Activated effector memory CD4-positive, alpha-beta T cell treated with Interleukin-2 at 50 U/mL for 16 hours (primary cell): ENCODE data around the gene CDC42BPG.
"Not testable (repeated sequence)": the region's sequence is repeated elsewhere in the genome, so short reads cannot be mapped to it uniquely, and the experiment has no call there.

Source experiments
- DNase-seq: peaks from one replicate; pipeline ENCODE4 v3.0.0-alpha.2; 2020

The CDC42BPG gene

DNA sequence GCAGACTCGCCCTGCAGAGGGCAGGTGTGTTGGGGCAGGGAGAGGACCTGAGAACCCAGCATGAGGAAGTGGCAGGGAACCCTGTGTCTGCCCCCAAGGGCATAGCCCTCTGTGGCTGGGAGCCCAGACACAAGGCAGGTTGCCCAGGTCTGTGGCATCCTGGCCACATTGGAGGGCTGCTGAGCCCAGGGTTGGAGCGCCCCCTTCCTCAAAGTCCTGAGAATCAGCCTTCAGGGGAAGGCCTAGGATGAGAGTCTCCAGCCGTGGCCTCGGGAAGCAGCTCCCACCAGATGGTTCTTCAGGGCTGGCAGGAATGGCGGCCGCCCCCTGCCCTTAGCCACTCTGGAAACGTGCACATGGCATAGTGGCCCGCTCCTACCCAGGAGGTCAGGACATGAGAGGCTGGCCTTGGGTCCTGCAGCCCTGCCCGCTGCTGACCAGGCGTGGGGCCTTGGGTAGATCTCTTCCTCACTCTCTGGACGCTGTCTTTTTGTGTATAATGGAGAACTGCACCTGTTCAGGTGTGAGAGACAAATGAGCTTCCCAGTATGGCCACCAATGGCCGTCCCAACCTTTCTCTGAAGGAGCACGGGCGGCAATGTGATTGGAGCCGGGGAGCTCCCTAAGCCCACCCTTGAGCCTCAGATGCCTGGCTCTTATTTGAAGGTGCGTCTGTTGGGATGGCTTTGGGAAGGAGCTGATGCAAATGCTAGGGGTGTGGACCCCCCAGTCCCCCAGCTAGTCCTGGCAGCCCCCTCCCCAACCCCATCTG is 4.6 kb upstream of the CDC42BPG start:
- no peak for DNase-seq

DNA sequence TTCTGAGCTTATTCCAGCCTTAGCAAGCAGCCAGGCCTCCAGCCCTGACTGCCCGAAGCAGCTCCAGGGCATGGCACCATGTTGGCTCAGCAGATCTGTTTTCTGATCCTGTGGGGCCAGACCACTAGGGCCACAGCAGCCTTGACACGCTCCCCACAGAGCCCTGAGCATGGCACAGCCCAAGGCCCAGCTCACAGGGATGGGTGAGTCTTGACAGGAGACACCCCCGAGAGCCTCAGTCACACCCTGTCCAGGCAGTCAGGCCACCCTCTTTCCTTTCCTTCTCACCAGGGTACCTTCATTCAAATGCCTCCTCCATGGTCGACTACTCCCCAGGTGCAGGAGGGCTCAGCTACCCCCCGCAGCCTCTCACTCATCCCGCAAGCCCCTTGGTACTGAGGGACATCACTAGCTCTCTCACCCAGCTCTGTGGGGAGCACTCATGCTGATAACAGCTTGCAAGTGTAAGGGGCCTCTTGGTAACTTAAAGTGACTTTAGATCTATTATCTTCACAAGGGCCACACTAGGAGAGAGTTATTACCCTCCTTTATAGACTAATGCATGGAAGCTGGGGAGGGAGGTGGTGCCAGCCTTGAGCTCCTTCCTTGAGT is 3.9 kb upstream of the CDC42BPG start:
- no peak for DNase-seq

DNA sequence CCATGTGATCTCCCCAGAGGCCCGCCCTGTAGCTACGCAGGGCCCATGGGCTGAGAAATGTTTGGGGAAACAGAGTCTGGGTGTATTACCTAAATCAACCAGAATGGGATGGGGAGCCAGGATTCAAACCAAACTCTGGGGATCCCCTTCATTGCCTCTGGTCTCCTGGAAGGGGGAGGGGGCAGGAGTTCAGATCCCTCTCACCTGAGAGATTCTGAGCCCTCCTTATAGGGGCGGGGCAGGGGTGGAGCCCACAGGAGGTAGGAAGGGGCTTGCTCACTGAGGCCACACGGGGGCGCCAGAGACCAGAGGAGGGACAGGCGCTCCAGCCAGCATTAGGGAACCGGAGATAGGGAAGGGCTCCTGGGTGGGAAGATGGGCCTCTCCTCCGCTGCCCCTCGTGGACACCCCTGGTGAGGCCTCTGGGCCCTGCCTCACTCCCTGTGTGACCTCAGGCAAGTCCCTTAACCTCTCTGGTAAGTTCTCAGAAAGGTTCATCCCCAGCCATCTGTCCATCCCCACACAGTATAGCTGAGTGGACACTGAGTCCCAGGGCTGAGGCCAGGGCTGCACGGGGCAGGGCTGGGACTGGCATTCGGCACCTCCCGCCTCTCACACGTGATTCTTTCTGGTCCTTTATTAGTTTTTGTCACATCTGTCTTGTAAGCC is 2.7 kb upstream of the CDC42BPG start:
- DNase-seq: peak; percentile 83

DNA sequence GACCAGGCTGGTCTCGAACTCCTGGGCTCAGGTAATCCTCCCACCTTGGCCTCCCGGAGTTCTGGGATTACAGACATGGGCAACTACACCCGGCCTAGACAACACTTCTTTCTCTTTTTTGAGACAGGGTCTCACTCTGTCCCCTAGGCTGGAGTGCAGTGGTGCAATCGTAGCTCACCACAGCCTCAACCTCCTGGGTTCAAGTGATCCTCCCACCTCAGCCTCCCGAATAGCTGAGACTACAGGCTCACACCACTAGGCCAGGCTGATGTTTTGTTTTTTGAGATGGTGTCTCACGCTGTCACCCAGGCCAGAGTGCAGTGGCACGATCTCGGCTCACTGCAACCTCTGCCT is 1.3 kb upstream of the CDC42BPG start:
- DNase-seq: not testable (repeated sequence)

DNA sequence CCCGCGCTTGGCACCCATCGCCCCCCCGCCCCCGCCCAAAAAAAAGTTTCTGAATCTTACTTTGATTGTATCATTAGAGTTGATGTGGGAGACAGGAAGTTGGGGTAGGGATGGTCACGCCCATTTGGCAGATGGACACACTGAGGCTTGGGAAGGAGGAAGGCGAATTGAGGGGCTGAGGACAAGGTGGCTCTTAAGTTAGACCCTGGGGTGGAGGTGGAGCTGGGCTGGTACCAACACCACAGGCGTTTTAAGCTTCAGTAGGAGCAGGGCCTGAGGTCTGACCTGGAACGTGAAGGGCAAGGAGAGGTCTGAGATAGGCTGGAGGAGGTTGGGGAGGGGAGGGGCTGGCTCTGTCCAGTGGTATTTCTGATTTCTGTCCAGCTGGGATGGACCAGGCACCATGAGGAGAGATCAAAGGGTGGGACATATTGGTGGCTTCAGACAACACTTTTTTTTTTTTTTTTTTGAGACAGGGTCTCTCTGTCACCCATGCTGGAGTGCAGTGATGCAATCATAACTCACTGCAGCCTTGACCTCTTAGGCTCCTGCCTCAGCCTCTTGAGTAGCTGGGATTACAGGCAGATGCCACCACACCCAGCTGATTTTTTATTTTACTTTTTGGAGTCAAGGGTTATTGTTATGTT is 799 bp upstream of the CDC42BPG start:
- no peak for DNase-seq

DNA sequence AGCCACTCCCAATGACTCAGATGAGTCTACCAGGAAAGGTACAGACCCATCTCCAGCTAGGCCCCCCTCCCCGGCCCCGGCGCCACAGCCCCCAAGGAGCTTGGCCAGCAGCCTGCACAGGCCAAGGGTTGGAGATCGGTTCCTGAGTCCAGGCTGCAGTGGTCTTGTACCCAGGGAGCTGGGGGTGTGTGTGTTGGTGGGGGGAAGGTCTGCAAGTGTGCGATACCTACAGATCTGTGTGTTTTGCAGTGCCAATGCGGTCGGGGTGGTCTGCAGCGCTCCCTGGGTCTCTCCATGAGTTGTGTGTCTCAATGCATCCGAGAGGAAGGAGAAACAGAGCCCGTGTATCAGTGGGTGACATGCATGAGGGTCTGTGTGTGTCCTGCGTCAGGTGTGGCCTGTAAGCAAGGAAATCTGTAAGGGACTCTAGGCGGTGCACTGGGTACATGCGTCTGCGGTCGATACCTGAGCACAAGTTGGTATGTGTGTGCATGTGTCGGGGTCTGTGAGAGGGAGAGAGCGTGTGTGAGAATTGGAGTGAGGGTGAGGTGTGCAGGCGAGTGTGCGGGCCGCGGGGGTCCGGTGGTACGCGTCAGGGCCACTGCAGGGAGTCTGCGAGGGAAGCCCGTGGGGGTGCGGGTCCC is 645 bp downstream of the CDC42BPG start:
- no peak for DNase-seq

DNA sequence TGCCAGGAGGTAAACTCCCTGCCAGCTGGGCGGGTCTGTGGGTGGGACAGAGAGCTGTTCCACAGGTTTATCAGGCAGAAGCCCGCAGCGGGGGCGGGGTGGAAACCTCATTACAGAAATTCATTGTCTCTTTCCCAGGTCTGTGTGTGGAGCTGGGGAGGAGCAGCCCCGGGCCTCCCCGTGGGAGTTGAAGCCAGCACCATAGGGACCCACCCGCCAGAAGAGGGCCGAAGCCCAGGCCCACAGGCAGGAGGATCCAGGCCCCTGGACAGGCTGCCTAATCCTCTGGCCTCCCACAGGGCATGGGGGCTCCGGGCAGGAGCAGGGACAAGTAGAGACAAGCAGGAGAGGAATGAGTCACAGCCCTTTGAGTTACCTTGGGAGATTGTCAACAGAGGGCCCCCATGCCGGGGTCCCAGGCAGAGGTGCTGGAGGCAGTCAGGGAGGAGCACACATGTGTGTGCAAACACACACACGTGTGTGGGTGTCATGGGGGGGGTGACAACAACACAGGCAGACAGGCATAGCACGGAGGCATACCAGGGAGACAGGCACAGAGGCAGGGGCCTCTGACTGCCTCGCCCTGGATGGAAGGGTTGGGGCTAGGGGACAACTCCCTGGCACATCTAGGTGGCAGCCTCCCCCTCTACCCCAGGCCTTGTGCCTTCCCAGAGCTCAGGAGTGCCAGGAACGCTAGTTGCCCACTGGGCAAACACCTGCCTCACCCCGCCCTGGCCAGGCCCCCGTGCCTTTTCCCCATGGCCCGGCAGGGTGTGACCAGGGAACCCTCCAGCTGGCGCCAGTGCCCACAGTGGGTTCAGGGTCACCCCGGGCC is 1.4 kb downstream of the CDC42BPG start:
- DNase-seq: no peak

DNA sequence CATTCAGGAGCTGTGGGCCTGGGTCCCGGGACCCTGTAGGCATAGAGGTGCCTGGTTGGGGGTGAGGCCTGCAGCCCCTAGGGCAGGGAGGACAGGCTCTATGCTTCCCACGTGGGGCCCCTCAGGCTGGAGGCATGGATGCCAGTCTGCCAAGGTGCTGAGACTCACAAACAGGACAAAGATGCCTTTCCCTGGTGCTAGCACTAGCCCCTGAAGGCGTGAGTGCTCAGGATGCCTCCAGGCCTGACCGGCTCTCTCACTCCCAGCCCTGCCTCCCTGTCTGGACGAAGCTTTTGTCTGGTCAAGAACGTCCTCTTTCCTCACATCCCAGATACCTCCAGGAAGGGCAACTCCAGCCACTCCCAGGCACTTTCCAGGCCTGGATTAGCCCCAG is 2.1 kb downstream of the CDC42BPG start:
- no peak for DNase-seq

DNA sequence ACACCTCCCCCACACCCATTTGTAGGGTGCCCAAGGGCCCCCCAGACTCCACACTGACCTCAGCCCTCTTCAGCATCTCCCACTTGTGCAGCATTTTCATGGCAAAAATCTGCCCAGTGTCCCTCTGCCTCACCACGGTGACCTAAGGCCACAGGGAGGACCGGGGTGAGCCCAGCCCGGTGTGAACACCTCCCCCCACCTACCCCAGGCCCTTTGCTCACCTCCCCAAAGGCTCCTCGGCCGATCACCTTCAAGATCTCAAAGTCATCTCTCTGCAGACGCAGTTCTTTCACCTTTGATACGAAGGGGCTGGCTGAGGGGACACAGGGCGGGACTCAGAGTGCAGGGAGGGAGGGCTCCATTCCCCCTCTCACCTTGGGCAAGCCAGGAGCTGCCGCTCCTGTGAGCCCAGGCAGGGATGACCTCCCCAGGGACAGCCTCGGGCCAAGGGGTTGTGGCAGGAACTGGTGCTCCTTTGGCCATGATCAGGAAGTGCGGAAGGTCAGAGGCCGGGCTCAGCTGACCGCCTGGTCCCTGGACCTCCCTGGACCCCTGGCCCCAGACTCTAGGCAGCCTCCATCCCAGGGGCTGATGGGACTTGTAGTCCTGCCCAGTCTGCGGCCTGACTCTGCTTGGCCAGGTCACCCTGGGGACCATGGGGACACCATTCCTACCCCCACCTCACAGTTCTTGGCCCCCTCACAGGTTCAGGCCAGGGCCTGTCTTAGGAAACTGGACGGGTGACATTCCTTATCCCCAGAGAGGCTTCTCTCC is 2.7 kb downstream of the CDC42BPG start:
- DNase-seq: no peak

DNA sequence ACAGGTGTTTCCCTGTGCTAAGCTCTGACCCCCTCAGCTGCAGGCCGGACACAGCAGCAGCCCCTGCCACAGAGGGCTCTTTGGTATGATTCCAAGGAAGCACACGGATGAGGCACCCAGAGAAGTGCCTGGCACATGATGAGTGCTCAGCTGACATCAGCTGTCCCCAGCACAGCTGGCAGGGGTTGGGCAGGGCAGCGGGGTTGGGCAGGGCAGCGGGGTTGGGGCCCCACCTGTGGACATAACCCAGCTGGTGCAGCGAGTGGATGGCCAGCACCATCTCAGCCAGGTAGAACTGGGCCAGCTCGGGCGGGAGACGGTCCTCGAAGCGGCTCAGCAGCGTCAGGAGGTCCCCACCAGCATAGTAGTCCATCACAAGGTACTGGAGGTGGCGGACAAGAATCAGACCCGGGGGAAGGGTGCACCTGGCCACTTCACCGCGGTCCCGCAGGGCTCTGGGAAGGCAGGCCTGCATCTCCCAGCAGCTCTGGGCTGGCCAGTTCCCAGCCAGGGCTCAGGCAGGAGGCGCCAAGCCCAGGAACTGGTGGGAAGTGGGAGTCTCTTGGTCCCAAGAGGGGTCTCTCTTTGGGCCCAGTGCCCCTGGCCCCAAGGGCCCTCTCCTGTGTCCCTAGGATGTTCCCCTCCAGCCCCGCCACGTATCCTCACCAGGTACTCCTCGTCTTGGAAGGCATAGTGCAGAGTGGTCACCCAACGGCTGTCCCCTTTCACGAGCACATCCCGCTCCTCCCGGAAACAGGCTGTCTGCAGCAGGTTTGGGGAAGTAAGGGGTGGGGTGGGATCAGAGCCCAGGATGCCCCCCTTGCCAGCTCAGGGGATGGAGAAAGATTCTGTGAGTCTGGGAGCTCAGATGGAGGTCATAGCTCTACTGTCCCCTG is 4.3 kb downstream of the CDC42BPG start:
- no peak for DNase-seq

DNA sequence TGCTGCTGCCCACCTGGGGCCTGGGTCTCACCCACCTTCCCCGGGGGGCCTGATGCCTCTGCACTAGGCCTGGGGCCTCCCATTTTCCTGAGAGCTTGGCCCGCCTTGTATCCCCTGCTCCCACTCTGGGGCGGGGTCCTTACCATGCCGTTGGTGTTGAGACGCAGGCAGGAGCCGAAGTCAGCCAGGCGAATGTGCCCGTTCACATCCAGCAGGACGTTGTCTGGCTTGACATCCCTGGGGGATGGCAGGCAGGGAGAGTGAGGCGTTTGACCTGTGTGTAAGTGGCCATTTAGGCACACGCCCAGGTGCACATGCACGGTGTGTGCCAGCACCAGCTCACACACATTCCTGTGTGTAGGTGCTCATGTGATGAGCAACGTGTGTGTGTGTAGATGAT is 5.1 kb downstream of the CDC42BPG start:
- no peak for DNase-seq

DNA sequence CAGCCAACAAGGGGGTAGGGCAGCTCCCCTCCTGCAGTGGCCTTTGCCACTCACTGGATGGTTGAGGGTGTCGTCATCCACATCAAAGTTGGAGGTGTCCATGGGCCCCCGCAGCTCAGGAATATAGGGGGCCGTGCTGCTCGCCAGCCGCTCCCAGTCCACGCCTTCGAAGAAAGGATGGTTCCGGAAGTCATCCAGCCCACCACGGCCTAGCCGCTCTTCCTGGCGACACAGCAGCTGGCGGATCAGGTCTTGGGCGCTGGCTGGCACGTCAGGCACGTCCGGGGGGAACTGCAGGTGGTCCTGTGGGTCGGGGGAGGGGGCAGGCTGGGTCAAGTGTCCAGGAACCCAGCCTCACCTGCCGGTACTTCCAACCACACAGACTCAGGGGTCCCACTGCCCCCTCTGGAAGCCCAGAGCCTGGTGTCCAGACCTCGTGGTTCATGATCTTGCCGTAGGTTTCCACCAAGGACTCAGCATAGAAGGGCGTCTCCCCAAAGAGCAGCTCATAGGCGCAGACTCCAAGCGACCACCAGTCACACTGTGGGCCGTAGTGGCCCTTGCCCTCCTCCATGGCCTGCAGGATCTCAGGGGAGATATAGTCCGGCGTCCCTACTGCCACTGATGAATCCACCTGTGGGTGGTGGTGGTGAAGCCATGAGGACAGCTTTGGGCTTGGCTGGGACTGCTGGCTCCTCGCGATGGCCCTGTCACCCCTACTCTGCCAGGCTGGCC is 5.7 kb downstream of the CDC42BPG start:
- no peak for DNase-seq

DNA sequence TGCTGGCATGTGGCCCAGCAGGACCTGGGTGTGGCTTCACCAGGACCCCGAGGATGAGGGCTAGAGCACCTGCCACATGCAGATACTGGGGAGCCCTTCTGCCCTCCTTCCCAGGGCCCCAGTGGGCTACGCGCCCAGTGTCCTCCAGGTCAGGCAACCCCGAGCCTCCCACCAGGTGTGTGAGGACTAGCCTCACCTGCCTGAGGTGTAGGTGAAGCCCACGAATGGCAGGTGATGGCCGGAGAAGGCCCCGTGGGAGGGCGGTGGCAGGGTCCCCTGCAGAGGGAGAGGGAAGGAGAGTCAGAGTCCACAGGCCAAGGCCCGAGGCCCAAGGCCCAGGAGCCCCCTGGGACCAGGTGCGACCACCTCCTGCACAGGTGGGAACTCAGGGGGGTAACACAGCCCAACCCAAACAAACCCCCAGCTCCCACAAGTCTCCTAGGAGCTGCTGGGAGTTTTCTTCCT is 6.5 kb downstream of the CDC42BPG start:
- no peak for DNase-seq

DNA sequence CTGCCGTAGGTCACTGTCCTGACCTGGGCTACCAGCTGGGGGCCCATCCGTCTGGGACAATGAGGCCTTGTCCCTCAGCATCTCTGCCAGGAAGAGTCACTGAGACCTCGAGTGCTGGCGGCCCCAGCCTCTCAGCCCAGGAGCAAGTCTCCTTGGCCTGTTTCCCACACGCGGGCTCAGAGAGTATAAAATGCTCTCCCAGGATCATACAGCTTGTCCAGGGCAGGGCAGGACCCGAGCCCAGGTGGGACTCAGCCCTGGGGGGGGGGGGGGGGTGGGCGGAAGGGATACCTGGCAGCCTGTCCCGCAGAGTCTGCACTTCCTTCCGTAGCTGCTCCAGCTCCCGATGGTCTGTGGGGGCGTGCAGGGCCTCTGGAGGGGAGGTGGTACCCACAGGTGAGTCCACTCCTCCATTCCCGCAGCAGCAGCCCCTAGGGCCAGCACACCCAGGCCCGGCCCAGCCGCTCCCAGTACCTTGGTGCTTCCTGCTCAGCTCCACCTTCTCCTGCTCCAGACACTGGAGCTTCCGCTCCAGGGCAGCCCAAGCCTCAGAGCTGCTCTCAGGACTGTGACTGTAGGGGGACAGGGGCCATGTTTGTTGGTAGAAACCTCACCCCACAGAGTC is 7.9 kb downstream of the CDC42BPG start:
- no peak for DNase-seq

DNA sequence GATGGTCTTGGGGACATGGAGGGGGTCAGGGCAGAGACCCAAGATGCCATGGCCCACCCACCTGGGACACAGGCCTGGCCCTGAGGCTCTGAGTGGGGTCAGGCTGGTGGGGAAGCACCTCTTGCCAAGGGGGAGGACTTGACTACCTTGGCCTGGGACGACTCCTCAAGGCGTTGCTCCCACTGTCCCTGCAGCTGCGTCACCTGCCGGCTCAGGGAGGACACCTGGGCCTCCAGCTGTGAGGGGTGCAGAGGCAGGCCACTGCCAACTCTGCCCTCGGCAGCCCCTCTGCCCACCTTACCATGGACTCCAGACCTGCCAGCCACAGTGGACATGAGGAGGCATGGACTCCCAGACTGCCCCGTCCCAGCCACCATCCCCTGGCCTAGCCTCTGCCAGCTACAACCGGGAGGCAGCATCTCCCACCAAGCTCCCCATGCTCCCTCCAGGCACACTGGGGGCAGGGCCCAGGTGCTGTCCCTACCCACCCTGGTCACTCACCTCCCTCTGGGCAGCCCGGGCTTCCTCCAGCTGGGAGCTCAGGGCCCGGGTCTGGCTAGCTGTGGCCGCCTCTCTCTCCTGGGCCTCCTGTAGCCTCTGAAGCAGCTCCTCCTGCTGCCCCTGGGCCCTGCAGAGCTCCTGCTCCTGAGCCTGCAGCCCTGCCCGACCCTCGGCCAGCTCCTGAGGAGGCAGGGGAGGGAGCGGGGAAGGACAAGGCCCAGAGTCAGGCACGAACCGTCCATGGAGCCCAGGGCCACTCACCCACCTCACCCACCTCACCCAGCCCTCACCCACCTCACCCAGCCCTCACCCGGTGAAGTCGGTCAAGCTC is 8.6 kb downstream of the CDC42BPG start:
- no peak for DNase-seq

DNA sequence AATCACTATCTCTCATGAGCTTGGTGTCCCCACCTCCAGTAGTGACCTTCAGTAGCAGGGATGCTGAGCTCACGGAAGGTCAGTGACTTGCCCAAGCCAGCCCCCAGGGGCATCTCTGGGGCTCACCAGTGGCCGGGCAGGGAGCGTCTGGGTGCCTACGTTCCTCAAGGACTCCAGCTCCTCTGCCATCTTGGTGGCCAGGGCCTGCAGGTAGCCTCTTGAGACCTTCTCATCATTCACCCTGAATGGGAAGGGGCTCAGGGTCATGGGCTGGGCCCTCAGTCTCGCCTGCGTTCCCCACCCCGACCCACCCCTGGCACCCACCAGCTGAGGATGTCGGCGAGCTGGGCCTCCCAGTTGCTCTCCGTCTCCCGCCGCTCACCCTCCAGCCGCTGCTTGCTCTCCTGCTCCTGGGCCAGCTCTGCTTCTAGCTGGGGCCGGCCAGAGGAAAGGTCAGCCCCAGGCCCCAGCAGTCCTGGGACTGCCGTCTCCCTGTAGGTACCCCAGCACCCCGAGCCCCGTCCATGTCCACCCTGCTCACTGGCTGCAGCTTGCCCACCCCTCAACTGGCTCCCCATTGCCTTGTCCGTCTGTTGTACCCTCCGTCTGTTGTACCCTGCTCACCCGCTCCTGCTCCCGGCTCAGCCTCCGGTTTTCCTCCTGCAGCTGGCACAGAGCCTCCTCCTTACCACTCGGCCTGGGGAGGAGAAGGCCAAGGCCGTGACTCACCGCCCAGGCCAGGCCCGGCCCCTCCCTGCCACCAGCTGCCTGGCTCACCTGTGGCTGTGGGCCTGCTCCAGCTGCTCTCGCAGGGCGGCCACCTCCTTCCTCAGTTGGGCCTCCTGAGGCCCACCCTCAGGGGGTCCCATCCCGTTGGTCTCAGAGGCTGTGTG is 9.5 kb downstream of the CDC42BPG start:
- no peak for DNase-seq
